Suprapubic skin (tissue), 4 donors: ENCODE results near the gene CYP27A1. TPM values are rescaled to one million over a fixed set of nuclear protein-coding genes. Genes with fewer than 3 reads are reported as not detected.

Experiments used
- DNase-seq, 2 donors: peaks; one replicate each; pipeline ENCODE4 v3.0.0-alpha.2; 2019; ENCODE audit warnings: low spot score in 2 of 2
- H3K27ac ChIP-seq: fragments of 200-600 bp; sonication (generic); one replicate; pipeline ENCODE4 v1.5.1; 2019
- H3K27me3 ChIP-seq: fragments of 200-600 bp; sonication (generic); one replicate; pipeline ENCODE4 v1.5.1; 2019
- H3K36me3 ChIP-seq: fragments of 200-600 bp; sonication (generic); one replicate; pipeline ENCODE4 v1.5.1; 2019
- H3K4me1 ChIP-seq: fragments of 200-600 bp; sonication (generic); one replicate; pipeline ENCODE4 v1.5.1; 2019
- H3K4me3 ChIP-seq: fragments of 200-600 bp; sonication (generic); one replicate; pipeline ENCODE4 v1.5.1; 2019; ENCODE audit warnings: mild to moderate bottlenecking
- H3K9me3 ChIP-seq: fragments of 200-600 bp; sonication (generic); one replicate; pipeline ENCODE4 v1.5.1; 2019
- CTCF ChIP-seq, 2 donors: fragments of 200-600 bp in 1 of 2; fragments of 450-650 bp in 1 of 2; sonication (generic) in 1 of 2; IDR thresholded peaks; one replicate each; pipeline ENCODE4 v1.5.1; 2016 to 2019; ENCODE audit warnings: antibody characterized with exemption in 2 of 2, mild to moderate bottlenecking in 1 of 2, moderate library complexity in 1 of 2
- EP300 ChIP-seq: sonication (generic); formaldehyde crosslinking; IDR thresholded peaks from one replicate; pipeline ENCODE4 v1.6.1; 2017; ENCODE audit warnings: antibody characterized with exemption
- POLR2A ChIP-seq, 2 donors: fragments of 450-650 bp; IDR thresholded peaks; one replicate each; pipeline ENCODE4 v1.6.1; 2017; ENCODE audit warnings: antibody characterized with exemption in 2 of 2, mild to moderate bottlenecking in 2 of 2, moderate library complexity in 2 of 2
- POLR2AphosphoS5 ChIP-seq, 3 donors: sonication (generic); formaldehyde crosslinking; IDR thresholded peaks; one replicate each; pipeline ENCODE4 v1.6.1; 2017; ENCODE audit warnings: antibody characterized with exemption in 3 of 3
- WGBS: methylation state at CpG from one replicate; pipeline ENCODE4 v1.1.5; 2018; 5-methylcytosine and 5-hydroxymethylcytosine counted together
- total RNA-seq, 4 donors: library from RNA; depleted of rRNA; stranded (reverse); fragments of >200 nt; gene quantifications; one replicate each; pipeline ENCODE4 v1.1.0, GENCODE V29; 2016

Gene CYP27A1
- total RNA-seq, 4 donors from 2014 or later: 17.4 to 30.7 (median 21.8) TPM

GRCh38 chr2:218828477-218828778, 46.5 kb downstream of the CYP27A1 start:
- Histone ChIP-seq H3K9me3 (no peaks in the 10 kb centered on the region), H3K27ac (no peak overlapping the region), H3K36me3 (no peaks in the 10 kb centered on the region), H3K27me3 (no peaks in the 10 kb centered on the region), H3K4me3 (no peak overlapping the region), H3K4me1 (peaks cover 33% of the 10 kb centered on the region)
- WGBS: 90% methylated on average over 4 of the region's 4 CpGs
- DNase-seq: no peak
- no peak for TF ChIP-seq CTCF (IDR thresholded peaks at IDR 0.05)
- TF ChIP-seq POLR2AphosphoS5 (IDR thresholded peaks at IDR 0.05): no peak
- TF ChIP-seq POLR2A (IDR thresholded peaks at IDR 0.05): no peak
- TF ChIP-seq EP300: no peak

GRCh38 chr2:218829868-218830451, 48.0 kb downstream of the CYP27A1 start:
- no peak for DNase-seq
- no peak overlapping the region for H3K4me3 ChIP-seq
- H3K27ac ChIP-seq: peak overlapping the region; percentile 6
- H3K9me3 ChIP-seq: no peaks in the 10 kb centered on the region
- WGBS: 59% methylated on average over 6 of the region's 17 CpGs
- no peaks in the 10 kb centered on the region for H3K27me3 ChIP-seq
- no peaks in the 10 kb centered on the region for H3K36me3 ChIP-seq
- TF ChIP-seq POLR2A (IDR thresholded peaks at IDR 0.05): no peak
- no peak for TF ChIP-seq POLR2AphosphoS5 (IDR thresholded peaks at IDR 0.05)
- TF ChIP-seq CTCF (IDR thresholded peaks at IDR 0.05): no peak
- TF ChIP-seq EP300: no peak
- H3K4me1 ChIP-seq: peaks cover 36% of the 10 kb centered on the region

GRCh38 chr2:218830526-218831306, 48.8 kb downstream of the CYP27A1 start:
- Histone ChIP-seq H3K36me3 (no peaks in the 10 kb centered on the region), H3K27ac (peak overlapping the region; percentile 82), H3K4me3 (no peak overlapping the region), H3K27me3 (no peaks in the 10 kb centered on the region), H3K4me1 (peaks cover 36% of the 10 kb centered on the region), H3K9me3 (no peaks in the 10 kb centered on the region)
- WGBS: 84% methylated on average over 3 of the region's 3 CpGs
- DNase-seq: no peak
- TF ChIP-seq POLR2AphosphoS5 (IDR thresholded peaks at IDR 0.05) (no peak), CTCF (IDR thresholded peaks at IDR 0.05) (no peak), POLR2A (IDR thresholded peaks at IDR 0.05) (no peak), EP300 (no peak)

GRCh38 chr2:218831378-218831990, 49.5 kb downstream of the CYP27A1 start, which contains the start of gene PRKAG3:
Gene PRKAG3 (minus strand): TSS chr2:218831803.
- Histone ChIP-seq H3K27me3 (no peaks in the 10 kb centered on the region), H3K9me3 (no peaks in the 10 kb centered on the region), H3K36me3 (no peaks in the 10 kb centered on the region), H3K4me3 (no peak within 1 kb of the TSS), H3K27ac (peak within 1 kb of the TSS; percentile 82), H3K4me1 (peaks cover 36% of the 10 kb centered on the region)
- 68% methylated on average over 15 of the region's 18 CpGs for WGBS
- DNase-seq: no peak
- no peak for TF ChIP-seq CTCF (IDR thresholded peaks at IDR 0.05)
- no peak for TF ChIP-seq POLR2A (IDR thresholded peaks at IDR 0.05)
- no peak for TF ChIP-seq POLR2AphosphoS5 (IDR thresholded peaks at IDR 0.05)
- TF ChIP-seq EP300: no peak

GRCh38 chr2:218832081-218832480, 50.1 kb downstream of the CYP27A1 start:
- peak overlapping the region; percentile 82 for H3K27ac ChIP-seq
- no peaks in the 10 kb centered on the region for H3K9me3 ChIP-seq
- H3K4me3 ChIP-seq: no peak overlapping the region
- TF ChIP-seq EP300: no peak
- no peak for TF ChIP-seq POLR2AphosphoS5 (IDR thresholded peaks at IDR 0.05)
- no peak for TF ChIP-seq POLR2A (IDR thresholded peaks at IDR 0.05)
- TF ChIP-seq CTCF (IDR thresholded peaks at IDR 0.05): no peak
- DNase-seq: no peak
- H3K4me1 ChIP-seq: peaks cover 36% of the 10 kb centered on the region
- no peaks in the 10 kb centered on the region for H3K36me3 ChIP-seq
- H3K27me3 ChIP-seq: no peaks in the 10 kb centered on the region
- 86% methylated on average over 2 of the region's 3 CpGs for WGBS
